Measurements from ENCODE around the gene CALM3.

- TF ChIP-seq POLR2A (IDR thresholded peaks at IDR 0.05) (no peak), CTCF (IDR thresholded peaks at IDR 0.05) (no peak), POLR2AphosphoS5 (IDR thresholded peaks at IDR 0.05) (no peak), EP300 (IDR thresholded peaks at IDR 0.05) (no peak)
Observed at GRCh38 chr19:46606681-46607447, 5.7 kb downstream of the CALM3 start.
